Measurements from ENCODE around the gene ANO1.

DNA sequence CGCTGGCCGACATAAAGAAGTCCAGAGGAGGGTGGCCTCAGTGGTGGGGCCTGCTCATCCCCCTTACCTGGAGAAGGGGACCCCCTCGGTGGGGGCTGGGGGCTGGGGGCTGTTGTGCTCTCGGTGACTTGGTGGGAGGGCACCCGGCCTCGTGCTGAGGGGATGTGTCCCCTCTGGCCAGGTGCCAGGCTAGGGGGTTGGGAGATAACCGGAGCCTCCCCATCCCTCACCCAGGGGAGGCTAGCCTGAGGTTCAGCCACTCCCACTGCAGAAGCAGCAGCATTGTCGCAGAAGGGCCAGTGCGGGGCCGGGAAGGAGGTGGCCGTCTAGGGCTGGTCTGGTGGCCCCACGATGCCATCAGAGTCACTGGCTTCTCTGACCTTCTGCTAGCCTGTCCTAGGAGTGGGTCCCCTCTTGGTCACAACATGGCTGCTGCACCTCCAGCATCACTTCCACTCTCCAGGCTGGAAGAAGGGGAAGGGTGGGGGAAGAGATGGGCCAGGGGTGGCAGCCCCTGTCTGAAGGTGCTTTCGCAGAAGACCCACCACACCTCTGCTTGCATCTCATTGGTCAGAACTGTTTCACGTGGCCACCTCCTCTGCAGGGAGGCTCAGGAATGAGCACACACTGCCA is 80.8 kb downstream of the ANO1 start:
- TF ChIP-seq RCOR1 (IDR thresholded peaks at IDR 0.05; ENCODE audit: low read length): no peak
- TF ChIP-seq, protein P1, sequence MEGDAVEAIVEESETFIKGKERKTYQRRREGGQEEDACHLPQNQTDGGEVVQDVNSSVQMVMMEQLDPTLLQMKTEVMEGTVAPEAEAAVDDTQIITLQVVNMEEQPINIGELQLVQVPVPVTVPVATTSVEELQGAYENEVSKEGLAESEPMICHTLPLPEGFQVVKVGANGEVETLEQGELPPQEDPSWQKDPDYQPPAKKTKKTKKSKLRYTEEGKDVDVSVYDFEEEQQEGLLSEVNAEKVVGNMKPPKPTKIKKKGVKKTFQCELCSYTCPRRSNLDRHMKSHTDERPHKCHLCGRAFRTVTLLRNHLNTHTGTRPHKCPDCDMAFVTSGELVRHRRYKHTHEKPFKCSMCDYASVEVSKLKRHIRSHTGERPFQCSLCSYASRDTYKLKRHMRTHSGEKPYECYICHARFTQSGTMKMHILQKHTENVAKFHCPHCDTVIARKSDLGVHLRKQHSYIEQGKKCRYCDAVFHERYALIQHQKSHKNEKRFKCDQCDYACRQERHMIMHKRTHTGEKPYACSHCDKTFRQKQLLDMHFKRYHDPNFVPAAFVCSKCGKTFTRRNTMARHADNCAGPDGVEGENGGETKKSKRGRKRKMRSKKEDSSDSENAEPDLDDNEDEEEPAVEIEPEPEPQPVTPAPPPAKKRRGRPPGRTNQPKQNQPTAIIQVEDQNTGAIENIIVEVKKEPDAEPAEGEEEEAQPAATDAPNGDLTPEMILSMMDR (IDR thresholded peaks at IDR 0.05): no peak
